Femur (tissue), 1 donor: ENCODE results near the gene CTXND2.
"Not testable (repeated sequence)": the region's sequence is repeated elsewhere in the genome, so short reads cannot be mapped to it uniquely, and the experiment has no call there.

ENCODE experiments used
- DNase-seq: peaks from one replicate; pipeline ENCODE4 v3.0.0-alpha.2; 2017

The CTXND2 gene

DNA sequence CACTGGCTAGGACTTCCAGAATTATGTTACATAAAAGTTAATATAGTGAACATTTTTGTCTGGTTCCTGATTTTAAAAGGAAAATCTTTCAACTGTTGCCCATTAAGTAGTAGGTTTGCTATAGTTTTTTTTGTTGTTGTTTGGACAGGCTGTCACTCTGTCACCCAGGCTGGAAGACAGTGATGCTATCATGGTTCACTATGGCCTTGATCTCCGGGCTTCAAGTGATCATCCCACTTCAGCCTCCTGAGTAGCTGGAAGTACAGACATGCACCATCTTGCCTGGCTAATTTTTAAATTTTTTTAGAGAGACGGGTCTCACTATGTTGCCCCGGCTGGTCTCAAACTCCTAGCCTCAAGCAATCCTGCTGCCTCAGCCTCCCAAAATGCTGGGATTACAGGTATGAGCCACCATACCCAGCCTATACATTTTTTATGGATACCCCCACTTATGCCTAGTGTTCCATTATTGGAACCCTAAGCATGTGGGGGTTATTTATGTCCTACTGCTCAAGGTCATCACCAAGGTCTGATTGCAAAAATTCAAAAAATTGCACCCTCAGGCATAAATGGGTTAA is 6.5 kb downstream of the CTXND2 start:
- DNase-seq, result no peak

DNA sequence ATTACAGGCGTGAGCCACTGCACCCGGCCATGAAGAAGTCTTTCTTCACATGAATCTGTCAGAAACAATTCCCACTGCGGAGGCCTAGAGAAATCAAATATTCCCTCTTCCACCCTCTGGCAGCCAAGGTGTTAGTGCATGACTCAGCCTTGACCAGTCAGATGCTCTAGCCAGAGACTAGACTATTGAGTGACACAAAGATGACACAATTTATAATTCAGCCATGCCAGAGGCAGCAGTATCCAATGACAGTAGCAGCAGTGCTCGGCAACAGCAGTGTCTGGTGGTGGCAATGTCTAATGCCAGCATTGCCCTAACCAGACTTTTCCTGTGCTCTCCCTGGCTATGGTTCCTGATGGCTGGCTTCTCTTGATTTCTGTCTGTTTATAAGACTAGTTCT is 8.7 kb downstream of the CTXND2 start:
- DNase-seq, result no peak

DNA sequence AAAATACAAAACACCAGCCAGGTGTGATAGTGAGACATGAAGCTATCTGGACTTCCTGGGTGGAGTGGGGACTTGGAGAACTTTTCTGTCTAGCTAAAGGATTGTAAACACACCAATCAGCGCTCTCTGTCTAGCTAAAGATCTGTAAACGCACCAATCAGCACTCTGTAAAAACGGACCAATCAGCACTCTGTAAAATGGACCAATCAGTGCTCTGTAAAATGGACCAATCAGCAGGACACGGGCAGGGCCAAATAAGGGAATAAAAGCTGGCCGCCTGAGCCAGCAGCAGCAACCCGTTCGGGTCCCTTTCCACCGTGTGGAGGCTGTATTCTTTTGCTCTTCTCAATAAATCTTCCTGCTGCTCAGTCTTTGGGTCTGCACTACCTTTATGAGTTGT is 12.9 kb downstream of the CTXND2 start:
- DNase-seq, result not testable (repeated sequence)

DNA sequence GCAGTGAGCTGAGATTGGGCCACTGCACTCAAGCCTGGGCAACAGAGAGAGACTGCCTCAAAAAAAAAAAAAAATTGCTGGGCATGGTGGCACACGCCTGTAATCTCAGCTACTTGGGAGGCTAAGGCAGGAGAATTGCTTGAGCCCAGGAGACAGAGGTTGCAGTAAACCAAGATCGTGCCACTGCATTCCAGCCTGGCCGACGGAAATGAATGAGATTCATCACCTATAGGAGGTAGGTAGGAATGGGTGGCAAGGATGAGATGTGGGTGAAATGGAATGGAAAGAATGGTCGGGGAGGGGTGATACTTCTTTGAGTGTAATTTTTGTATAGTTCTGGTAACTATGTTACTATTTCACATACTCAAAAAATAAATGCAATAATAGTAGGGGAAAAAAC is 15.4 kb downstream of the CTXND2 start:
- no peak for DNase-seq

DNA sequence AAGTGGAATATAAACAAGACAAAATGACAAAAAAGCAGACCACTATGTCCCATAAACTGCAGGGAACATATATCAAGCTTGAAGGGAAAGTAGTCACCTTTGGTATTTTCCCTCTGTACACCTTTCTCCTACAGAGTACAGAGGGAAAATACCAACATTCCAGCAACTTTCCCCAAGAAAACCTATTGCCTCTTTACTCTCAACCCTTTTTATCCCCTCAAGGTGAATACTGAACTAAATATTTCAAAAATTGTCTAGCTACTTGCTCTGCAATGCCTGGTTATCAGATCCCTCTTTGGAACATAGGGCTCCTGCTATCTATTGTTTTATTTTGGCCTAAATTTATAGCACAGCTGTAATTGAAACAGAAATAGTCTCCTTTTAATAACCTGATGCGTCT is 15.8 kb downstream of the CTXND2 start:
- DNase-seq, result no peak

DNA sequence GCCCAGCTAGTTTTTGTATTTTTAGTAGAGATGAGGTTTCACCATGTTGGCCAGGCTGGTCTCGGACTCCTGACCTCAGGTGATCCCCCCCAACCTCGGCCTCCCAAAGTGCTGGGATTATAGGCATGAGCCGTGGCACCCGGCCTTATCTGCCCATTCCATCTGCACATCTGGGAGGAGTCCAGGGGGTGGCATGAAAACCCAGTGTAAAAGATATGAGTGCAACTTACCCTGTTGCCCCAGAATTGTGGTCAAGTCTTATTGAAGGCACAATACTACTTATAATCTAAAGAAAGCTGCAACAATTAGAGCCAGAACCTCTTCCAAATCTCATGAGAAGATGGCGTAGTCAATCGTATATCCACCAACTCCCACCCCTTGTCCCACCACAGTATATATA is 18.4 kb downstream of the CTXND2 start:
- DNase-seq, result no peak

DNA sequence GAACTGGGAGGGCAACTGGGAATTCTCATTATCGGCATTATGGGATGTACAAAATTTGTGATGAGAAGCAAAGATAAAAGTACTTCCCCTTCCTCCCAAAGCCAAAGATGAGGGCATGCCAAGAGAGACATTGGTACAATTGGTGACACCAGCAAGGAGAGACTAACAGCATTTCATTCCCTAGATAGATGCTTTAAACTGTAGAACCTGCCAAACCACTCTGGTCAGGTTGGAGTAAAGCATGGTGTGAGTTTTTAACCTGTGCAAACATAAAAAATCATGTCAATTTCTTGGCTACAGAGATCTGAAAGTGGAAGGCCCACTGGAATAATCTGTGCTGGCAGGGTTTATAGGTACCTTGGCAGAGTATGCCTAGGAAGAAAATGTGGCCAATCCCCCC is 19.4 kb downstream of the CTXND2 start:
- DNase-seq, result no peak

DNA sequence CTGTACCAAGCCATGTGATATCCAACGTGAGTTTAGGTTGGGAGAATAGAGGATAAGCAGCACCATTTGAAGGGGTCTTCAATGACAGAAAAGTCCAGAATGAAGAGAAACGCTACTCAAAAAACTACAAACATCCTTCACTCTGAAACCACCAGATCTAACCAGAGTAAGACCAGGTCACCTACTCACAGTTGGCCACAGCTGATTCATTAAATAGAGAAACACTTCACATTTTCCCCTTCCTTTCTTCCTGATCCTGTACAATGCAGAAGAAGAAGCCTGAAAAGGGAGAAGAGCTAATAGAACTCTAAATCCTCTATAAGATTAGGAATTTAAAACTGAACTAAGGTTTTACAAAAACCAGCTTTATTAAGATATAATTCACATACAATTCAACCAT is 19.9 kb downstream of the CTXND2 start:
- no peak for DNase-seq

DNA sequence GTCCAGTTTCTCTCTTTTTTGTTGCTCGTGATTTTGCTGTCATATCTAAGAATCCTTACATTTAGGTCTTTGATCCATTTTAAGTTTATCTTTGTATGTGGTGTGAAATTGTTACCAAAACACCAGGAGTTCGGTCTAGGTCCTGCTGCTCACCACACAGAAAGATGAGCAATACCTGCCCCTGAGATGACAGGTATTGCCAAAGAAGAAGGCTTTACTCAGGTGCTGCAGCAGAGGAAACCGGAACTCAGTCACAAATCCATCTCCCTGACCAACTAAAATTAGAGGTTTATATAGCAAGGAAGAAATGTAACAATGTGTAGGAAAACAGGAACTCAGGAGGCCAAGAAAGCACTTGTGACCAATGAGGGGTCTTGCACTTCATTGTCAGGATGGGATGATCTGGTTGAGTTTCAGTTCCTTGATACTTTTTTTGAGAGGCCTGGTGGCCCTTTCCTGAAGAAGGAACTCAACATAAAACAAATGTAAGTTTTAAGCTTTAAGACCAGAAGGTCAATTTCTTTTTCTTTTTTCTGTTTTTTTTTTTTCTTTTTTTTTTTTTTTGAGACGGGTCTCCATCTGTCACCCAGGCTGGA is 22.7 kb downstream of the CTXND2 start:
- DNase-seq, result no peak

DNA sequence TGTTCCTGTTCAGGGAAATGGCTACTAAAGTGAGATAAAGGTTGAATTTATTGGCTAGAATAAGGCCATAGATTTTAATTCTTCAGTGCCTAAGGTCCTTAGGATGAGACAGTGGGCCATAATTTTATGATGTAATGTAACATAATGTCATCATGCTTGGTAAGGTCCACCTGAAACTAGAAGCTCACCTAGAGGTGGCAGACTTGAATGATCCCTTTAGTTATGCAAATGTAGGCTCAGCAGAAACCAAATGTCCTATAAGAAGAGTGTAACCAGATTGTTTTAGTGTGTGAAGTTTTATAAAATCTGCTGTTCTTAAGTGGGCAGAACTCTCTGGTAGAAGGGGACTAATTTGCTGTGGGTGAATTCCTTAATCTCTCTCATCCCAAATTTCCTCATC is 25.7 kb downstream of the CTXND2 start:
- DNase-seq, result no peak

DNA sequence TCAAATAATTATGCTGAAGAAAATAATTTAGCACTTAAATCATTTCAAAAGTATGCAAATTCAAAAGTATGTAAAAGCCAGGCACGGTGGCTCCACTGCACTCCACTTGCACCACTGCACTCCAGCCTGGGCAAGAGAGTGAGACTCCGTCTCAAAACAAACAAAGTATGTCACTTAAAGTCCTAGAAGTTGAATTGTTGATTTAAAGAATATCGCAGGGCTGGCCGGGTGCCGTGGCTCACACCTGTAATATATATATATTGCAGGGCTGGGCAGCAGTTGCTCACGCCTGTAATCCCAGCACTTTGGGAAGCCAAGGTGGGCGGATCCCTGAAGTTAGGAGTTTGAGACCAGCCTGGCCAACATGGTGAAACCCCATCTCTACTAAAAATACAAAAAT is 30.5 kb downstream of the CTXND2 start:
- no peak for DNase-seq

DNA sequence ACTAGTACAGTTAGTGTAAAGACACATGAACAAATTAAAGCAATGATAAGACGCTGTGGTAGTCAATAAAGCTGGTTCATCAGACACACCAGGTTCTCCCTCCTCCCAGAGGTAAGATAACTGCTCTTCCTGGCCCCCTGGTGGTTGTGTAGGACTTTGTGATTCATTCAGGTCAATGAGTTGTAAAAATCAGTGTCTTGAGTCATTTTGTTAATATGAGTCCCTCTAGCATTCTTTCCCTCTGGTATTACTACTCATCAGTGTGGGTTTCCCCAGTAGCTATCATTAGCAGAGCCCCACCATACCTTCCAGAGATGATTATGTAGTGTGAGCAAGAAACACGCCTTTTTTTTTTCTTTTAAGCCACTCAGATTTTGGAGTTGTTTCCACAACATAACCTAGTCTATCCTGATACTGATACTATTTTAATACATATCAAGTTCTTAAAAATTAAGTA is 35.6 kb downstream of the CTXND2 start:
- peak; percentile 48 for DNase-seq

DNA sequence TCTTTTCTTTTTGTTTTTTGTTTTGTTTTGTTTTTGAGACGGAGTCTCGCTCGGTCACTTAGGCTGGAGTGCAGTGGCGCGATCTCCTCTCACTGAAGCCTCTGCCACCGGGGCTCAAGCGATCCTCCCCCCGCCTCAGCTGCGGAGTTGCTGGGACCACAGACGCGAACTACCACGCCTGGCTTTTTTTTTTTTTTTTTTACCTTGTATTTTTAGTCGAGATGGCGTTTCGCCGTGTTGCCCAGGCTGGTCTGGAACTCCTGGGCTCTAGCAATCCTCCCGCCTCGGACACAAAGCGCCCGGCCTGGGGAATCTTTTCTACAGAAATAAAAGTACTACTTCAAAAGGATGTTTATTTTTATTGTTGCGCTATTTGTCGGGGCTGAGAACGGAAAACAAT is 38.1 kb downstream of the CTXND2 start:
- DNase-seq, result no peak

DNA sequence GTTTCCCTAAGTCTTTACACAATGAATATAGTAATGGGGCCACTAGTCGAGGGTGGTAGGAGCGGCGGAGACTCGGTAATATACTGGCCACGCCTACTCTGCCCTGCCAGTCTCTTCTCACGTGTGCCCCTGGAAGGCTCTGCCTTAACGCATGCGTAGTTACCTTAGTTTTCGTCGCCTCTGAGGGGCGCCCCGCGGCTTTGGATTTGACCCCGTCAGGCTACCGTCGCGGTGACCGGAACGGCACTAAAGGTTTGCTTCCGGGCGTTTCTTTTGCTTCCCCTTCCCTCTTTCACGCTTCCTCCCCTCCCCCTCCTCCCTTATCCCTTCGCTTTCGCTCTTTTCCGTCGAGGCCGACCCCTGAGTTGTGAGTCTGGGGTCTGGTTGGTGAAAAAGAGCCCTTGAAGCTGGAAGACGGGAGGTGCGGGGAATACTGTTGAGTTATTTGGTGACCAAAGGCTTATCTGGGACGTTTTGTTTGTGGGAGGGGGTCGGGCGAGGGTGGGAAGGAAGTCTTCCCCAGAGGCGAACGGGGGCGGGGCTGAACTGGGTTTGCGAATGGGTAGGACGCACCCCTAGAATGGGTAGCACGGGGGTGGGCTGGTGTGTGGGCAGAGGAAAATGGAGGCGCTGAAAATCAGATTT is 39.3 kb downstream of the CTXND2 start, which contains the start of gene SETDB1:
Gene SETDB1, plus strand, starts transcription at position 267 of the 645 bp plus-strand sequence. CDS start 1,352 bp downstream, outside the sequence.
- peak; percentile 97 for DNase-seq

DNA sequence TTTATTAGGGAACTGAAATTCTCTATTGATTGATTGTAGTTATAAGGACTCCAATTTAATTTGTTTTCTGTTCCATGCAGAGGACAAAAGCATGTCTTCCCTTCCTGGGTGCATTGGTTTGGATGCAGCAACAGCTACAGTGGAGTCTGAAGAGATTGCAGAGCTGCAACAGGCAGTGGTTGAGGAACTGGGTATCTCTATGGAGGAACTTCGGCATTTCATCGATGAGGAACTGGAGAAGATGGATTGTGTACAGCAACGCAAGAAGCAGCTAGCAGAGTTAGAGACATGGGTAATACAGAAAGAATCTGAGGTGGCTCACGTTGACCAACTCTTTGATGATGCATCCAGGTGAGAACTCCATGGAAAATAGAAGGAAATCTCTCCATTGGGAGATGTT is 40.7 kb downstream of the CTXND2 start:
- DNase-seq, result no peak

DNA sequence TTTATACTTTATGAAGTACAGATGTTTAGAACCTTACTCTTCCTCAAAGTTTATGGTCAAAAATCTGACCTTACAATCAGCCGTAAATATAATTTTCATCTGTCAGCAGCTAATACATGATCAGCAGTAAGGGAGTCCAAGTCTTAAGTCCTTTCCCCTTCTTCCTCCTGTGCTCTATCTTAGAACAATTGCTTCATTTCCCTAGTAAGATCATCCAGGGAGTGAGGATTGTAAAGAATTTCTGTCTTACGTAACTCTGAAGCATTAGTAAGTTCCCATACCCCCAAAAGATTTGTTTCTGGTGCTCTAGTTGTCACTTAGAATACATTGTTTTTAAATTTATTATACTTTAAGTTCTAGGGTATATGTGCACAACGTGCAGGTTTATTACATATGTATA is 41.4 kb downstream of the CTXND2 start:
- DNase-seq, result no peak

DNA sequence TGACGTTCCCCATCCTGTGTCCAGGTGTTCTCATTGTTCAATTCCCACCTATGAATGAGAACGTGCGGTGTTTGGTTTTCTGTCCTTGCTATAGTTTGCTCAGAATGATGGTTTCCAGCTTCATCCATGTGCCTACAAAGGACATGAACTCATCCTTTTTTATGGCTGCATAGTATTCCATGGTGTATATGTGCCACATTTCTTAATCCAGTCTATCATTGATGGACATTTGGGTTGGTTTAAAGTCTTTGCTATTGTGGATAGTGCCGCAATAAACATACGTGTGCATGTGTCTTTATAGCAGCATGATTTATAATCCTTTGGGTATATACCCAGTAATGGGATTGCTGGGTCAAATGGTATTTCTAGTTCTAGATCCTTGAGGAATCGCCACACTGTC is 41.8 kb downstream of the CTXND2 start:
- DNase-seq, result not testable (repeated sequence)

DNA sequence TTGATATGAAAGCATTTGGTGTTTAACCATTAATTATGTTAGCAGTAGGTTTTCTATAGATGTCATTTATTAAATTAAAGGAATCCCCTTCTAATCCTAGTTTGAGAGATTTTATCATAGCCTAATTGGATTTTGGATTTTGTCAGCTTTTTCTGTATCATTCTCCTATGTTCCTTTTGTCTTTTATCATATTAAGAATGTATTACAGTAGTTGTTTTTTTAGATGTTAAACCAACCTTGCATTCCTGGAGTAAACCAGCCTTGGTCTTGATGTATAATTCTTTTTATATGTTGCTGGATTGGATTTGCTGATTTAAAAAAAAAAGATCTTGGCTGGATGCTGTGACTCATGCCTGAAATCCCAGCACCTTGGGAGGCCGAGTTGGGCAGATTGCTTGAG is 44.8 kb downstream of the CTXND2 start:
- no peak for DNase-seq

DNA sequence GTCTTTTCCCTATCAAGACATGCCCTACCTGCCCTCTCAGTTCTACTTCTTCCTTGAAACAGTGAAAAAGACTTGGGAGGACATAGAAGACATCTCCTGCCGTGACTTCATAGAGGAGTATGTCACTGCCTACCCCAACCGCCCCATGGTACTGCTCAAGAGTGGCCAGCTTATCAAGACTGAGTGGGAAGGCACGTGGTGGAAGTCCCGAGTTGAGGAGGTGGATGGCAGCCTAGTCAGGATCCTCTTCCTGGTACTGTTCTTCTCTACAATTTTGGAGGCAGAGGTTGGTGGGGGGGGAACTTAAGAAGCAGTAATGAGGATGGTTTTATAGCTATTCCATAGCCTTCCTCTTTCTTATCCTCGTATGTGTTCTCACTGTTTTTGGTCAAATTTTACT is 57.9 kb downstream of the CTXND2 start:
- no peak for DNase-seq

DNA sequence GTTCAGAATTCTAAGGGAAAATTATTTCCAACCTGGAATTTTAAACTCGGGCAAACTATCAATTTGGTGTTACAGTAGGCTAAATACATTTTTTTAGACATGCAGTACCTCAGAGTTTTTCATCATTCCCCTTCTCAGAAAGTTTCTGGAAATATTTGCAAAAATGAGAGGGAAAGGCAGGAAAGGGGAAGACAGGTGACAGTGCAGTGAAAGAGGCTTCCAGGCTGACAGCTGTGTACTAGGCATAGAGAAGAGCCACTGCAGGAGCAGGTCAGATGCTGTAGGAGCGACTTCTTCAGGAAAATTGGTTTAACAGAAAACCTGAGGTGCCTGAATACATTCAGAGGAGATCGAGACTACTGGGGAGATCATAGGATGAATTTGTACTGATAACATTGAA is 67.8 kb downstream of the CTXND2 start:
- no peak for DNase-seq

DNA sequence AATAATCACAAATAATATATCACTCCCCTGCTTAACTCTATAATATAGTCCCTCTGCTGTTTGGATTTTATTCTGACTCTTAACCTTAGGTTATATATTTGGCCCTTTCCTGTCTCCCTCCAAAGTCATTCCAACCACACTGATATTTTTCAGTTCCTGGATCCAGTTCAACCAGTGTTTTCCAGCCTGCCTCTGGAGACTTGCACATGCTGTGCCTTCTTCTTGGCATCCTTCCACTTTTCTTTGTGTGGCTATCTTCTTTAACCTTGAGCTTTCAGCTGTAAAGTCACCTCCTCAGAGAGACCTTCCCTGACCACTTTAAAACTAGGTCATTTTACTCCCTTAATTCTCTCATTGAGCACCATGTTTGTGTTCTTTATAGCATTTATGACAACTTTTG is 68.3 kb downstream of the CTXND2 start:
- DNase-seq, result no peak

DNA sequence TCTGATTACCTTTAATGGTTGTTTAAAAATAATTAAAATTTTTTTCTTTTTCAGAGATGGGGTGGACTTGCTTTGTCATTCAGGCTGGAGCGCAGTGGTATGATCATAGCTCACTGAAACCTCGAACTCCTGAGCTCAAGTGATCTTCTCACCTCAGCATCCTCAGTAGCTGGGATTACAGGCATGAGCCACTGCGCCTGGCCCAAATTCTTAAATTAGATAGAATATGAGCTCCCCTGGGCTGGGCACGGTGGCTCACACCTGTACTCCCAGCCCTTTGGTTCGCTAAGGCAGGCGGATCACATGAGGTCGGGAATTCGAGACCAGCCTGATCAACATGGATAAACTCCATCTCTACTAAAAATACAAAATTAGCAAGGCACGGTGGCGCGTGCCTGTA is 70.7 kb downstream of the CTXND2 start:
- no peak for DNase-seq

DNA sequence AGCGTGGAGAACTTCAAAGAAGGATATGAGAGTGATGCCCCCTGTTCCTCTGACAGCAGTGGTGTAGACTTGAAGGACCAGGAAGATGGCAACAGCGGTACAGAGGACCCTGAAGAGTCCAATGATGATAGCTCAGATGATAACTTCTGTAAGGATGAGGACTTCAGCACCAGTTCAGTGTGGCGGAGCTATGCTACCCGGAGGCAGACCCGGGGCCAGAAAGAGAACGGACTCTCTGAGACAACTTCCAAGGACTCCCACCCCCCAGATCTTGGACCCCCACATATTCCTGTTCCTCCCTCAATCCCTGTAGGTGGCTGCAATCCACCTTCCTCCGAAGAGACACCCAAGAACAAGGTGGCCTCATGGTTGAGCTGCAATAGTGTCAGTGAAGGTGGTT is 73.7 kb downstream of the CTXND2 start:
- no peak for DNase-seq

DNA sequence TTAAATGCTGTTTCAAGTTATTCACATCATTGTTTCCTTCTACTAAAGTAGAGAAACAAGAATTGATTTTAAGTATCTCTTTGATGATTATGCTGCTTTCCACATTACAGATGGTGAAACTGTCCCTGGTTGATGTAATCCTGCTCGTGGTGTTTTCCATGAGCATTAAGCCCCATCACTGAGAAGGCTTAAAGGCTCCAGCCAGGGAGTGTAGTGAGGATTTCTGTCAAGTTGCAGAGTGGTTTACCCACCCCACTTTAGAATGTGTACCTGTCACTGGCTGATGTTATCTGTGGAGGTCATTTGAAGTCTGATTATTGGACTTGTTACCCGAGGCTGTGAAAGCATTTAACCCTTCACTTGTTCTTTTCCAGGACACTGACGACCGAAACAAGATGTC is 74.8 kb downstream of the CTXND2 start:
- no peak for DNase-seq
